OCI-LY7 (cell line): ENCODE measurements around the gene BORCS6.

Experiments used
- CTCF ChIP-seq: fragments of 200-600 bp; sonication (generic); conservative IDR thresholded peaks from 2 replicates; pipeline ENCODE4 v1.5.1; 2014; ENCODE audit warnings: mild to moderate bottlenecking, antibody characterized with exemption, low read length, moderate library complexity, mixed read lengths
- EZH2phosphoT487 ChIP-seq: fragments of 200-600 bp; sonication (generic); IDR thresholded peaks from 2 replicates; pipeline ENCODE4 v1.6.1; 2018; ENCODE audit warnings: low read depth, borderline replicate concordance, mild to moderate bottlenecking, mixed run types, antibody characterized with exemption, low read length, moderate library complexity, mixed read lengths

- no peak for TF ChIP-seq CTCF
- TF ChIP-seq EZH2phosphoT487, result no peak
Measured at GRCh38 chr17:8147805-8148404, 42.1 kb downstream of the BORCS6 start.
